NT2/D1 (cell line): ENCODE measurements around the gene KDR.

Experiments
- SUZ12 ChIP-seq: IDR thresholded peaks from 2 replicates; pipeline ENCODE4 v1.6.1; 2011; ENCODE audit not compliant: insufficient read length, insufficient read depth; ENCODE audit errors: extremely low read depth
- YY1 ChIP-seq: IDR thresholded peaks from 2 replicates; pipeline ENCODE4 v1.6.1; 2011; ENCODE audit not compliant: insufficient read length, insufficient read depth
- ZNF274 ChIP-seq: IDR thresholded peaks from 2 replicates; pipeline ENCODE4 v1.6.1; 2011; ENCODE audit warnings: mild to moderate bottlenecking, low read depth, low read length

DNA sequence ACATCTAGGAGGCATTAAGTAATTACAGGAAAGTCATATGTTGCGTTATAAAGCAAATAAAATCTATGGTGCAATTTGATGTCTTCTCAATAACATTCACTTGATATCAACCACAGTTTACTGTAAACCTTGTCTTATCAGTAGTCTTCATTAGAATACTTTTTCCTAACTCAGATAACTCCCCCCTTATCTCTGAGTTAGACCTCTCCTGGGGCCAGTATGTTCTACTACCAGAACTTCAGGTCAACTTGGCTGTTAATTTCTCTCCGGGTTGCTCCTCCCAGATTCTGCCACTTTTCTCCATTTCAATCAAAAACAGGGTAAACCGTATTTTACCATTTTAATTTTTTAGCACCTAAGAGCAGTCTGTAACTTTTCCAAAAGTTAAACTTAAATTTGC, 50.0 kb downstream of the KDR start:
- TF ChIP-seq YY1, result no peak
- TF ChIP-seq ZNF274, result no peak
- TF ChIP-seq SUZ12, result no peak
